GM06990 (cell line): ENCODE measurements around the gene BCL2L14.

ENCODE experiments used
- DNase-seq: peaks from one replicate; pipeline ENCODE4 v3.0.0-alpha.2; 2011; ENCODE audit not compliant: insufficient read length; ENCODE audit errors: extremely low read depth
- H3K27me3 ChIP-seq: replicated peaks from 2 replicates; pipeline ENCODE4 v1.6.0; 2011; ENCODE audit warnings: low read length; ENCODE audit not compliant: control insufficient read depth, insufficient read depth
- H3K36me3 ChIP-seq: 2 replicates; pipeline ENCODE4 v1.5.1; 2011; ENCODE audit warnings: low read length; ENCODE audit not compliant: control insufficient read depth, insufficient read depth
- H3K4me3 ChIP-seq: replicated peaks from 2 replicates; pipeline ENCODE4 v1.5.1; 2011; ENCODE audit warnings: low read depth, mild to moderate bottlenecking, control low read depth, low read length
- CTCF ChIP-seq: IDR thresholded peaks from 2 replicates; pipeline ENCODE4 v1.5.1; 2011; ENCODE audit warnings: low read length, control low read depth, mild to moderate bottlenecking, inconsistent platforms; ENCODE audit not compliant: insufficient read depth, poor library complexity, severe bottlenecking

The BCL2L14 gene

DNA sequence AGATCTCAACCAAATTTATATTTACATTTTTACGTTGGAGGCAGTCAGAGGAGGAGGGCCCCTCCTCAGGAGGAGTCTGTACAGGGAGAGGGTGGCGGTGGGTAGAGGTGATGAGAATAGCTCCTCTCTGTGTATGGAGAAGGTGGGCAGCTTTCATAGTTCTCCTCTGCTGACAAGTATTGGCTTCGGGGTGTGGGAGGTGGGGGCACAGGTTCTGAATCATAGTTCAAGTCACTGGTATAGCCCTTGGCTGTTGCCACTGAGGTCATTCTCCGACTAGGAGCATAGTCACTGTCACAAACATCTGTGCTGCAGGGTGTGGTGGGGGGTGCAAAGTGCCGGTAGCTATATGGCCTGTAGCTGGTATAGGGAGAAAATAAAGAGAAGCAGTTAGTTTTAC lies 50.3 kb downstream of the BCL2L14 start:
- peaks cover 2% of the 10 kb centered on the region for H3K36me3 ChIP-seq
- DNase-seq = no peak
- no peaks in the 10 kb centered on the region for H3K27me3 ChIP-seq
- no peak overlapping the region for H3K4me3 ChIP-seq
- TF ChIP-seq CTCF = no peak

GRCh38 chr12:12123036-12123604 lies 52.4 kb downstream of the BCL2L14 start:
- TF ChIP-seq CTCF = no peak
- Histone ChIP-seq H3K4me3 (no peak overlapping the region), H3K27me3 (no peaks in the 10 kb centered on the region), H3K36me3 (peaks cover 2% of the 10 kb centered on the region)
- DNase-seq = no peak

GRCh38 chr12:12126551-12126950 lies 55.8 kb downstream of the BCL2L14 start:
- no peak for DNase-seq
- no peaks in the 10 kb centered on the region for H3K36me3 ChIP-seq

GRCh38 chr12:12127304-12127703 lies 56.6 kb downstream of the BCL2L14 start:
- TF ChIP-seq CTCF = no peak
- H3K36me3 ChIP-seq = no peaks in the 10 kb centered on the region; the same call in 1 of the 2 replicates
- no peaks in the 10 kb centered on the region for H3K27me3 ChIP-seq
- H3K4me3 ChIP-seq = no peak overlapping the region
- DNase-seq = no peak

More at GRCh38 chr12:12126551-12126950, 55.8 kb downstream of the BCL2L14 start:
- TF ChIP-seq CTCF = no peak
- H3K4me3 ChIP-seq = no peak overlapping the region
- H3K27me3 ChIP-seq = no peaks in the 10 kb centered on the region

- H3K27me3 ChIP-seq = no peaks in the 10 kb centered on the region
- no peak for TF ChIP-seq CTCF
- no peaks in the 10 kb centered on the region; the same call in 1 of the 2 replicates for H3K36me3 ChIP-seq
- no peak for DNase-seq
- no peak overlapping the region for H3K4me3 ChIP-seq
These were observed 57.9 kb downstream of the BCL2L14 start for GRCh38 chr12:12128670-12129069.

- TF ChIP-seq CTCF = no peak
- H3K4me3 ChIP-seq = no peak overlapping the region
- no peaks in the 10 kb centered on the region for H3K27me3 ChIP-seq
- H3K36me3 ChIP-seq = no peaks in the 10 kb centered on the region; the same call in 1 of the 2 replicates
- DNase-seq = no peak
These were observed 62.5 kb downstream of the BCL2L14 start for GRCh38 chr12:12133259-12133658.
